NCI-H446 treated with DMSO at 0.1 percent for 48 hours (cell line): ENCODE data around the gene EFCAB8.

Experiments used
- DNase-seq: peaks from one replicate; lab custom pipeline; 2025; lab: John Stamatoyannopoulos, UW

Gene EFCAB8

DNA sequence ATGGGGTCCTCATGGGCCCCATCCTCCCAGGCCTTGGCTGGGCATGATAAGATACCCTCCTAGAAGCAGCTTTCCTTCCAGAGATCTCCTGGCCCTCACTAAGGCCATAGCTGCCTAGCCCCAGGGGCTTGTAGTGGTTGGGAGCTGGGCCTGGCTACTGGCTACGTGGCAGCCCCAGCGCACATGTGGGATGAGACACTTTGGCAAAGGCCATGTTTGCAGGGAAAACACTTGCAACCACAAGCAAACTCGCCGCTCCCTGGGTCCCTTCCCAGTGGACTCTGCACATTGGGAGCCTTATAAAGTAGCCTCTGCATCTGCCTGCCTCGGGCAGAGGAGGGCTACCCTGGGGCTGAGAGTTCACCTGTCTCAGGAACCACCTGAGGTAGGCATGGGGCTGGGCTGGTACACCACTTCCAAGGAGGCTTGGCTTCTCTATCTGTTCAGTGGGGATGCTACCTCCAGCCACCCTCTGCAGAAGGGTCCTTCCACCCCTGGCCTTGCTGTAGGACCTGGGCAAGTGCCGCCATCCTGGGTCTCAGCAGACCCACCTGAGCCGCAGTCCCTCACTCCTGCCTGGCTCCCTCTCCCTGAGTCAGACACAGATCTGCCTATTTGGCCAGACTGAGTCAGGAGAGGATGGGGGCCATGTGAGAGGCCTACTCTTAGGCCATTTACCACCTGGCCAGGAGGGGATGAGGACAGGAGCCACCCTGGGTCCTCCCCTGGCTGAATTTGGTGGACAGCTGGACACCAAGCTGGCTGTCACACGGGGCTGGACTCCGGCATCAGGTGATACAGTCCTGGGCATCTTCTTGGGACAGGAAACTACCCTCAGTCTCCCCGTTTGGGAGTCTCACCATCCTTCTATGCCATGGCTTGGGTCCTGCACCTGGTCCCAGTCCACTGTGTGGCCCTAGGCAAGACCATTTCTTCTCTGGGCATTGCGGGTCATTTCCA is 148.9 kb downstream of the EFCAB8 start, which contains the start of gene BPIFB2:
Gene BPIFB2, plus strand, starts transcription at position 329 of the 960 bp plus-strand sequence. CDS start 871 bp downstream, outside the sequence.
- no peak for DNase-seq

- DNase-seq: no peak
These were observed 149.9 kb downstream of the EFCAB8 start for GRCh38 chr20:33008336-33009213.

GRCh38 chr20:33009214-33010132 is 150.8 kb downstream of the EFCAB8 start:
- no peak for DNase-seq

GRCh38 chr20:33010133-33010504 is 151.4 kb downstream of the EFCAB8 start:
- DNase-seq: no peak

DNA sequence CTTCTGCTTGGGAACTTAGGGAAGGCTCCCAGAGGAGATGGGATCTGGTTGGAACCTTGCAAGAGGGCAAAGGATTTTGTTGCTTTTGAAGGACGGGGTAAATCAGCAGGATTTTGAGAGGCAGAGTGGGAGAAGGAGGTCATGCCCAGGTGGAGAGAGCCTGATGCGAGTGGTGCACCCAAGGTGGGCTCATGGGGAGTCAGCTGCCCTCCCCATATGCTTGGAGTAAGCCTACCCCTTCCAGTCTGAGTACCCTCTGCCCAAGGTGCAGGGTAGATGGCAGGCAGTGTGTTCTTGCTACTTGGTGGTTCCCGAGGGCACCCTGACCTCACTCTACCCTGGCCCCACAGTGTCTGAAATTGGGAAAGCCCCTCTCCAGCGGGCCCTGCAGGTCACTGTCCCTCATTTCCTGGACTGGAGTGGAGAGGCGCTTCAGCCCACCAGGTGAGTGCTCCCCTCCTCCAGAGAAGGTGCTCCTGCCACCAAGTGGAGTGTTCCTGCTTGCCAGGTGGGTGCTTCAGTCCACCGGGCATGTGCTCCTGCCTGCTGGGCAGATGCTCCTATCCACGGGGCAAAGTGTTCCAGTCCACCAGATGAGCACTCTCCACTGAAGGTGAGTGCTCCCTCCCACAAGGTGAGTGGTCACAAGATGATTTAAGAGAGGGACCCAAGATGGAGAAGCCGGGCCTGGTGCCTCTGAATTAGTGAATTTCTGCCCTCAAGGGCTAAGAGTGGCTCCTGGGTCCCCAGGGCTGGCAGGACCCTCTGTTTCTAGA is 152.1 kb downstream of the EFCAB8 start:
- DNase-seq: no peak
